GM21723 (cell line): ENCODE data around the gene NOL9.
"Not testable (repeated sequence)": the region's sequence is repeated elsewhere in the genome, so short reads cannot be mapped to it uniquely, and the experiment has no call there.

Experiments used
- ATAC-seq: cut with Tn5 transposase; IDR thresholded peaks from one replicate; pipeline ENCODE4 v1.9.1; 2021; ENCODE audit warnings: mild to moderate bottlenecking, moderate library complexity; ENCODE audit not compliant: unreplicated experiment

The NOL9 gene

DNA sequence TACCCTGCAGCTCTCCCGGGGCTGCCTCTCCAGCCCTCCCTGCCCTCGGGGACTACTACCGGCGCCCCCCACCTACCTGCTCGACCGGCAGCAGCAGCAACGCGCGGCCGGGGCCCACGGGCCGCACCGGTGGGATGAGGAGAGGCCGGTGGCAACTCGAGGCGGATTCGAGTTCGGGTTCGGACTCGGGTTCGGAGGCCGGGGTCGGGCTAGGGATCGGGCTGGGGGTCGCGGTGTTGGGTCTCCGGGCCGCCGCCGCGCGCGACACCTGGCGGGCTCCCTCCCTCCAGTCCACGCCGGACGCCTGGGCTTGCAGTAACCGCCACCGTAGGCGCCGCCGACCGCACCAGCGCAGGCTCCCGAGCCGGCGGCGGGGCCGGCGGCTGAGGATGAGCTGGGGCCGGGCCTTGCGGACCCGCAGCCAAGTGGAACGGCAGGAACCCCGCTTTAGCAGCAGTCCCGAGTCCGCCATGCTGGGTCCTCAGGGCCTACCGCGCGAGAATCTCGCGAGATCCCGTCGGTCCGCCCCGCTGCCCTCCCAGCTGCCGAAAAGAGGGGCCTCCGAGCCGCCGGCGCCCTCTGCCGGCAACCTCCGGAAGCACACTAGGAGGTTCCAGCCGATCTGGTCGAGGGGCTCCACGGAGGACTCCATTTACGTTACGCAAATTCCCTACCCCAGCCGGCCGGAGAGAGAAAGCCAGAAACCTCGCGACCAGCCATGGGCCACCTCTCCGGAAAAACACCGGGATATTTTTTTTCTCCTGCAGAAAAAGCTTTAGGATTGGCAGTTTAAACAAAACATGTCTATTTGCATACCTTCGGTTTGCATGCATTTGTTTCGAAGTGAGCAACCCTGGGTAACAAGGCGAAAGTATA lies at the start of gene NOL9:
Gene NOL9 (minus strand): TSS at position 483 of the 876 bp plus-strand sequence. CDS start 11 bp downstream, at position 472.
- peak; percentile 93 for ATAC-seq

- ATAC-seq, result peak; percentile 27
Measured at GRCh38 chr1:6603238-6603914, 49.1 kb upstream of the NOL9 start.

GRCh38 chr1:6602669-6603237 lies 48.4 kb upstream of the NOL9 start, which contains the start of gene KLHL21:
Gene KLHL21, minus strand, starts transcription at chr1:6602869. Its CDS starts 52 bp downstream, at chr1:6602817.
- ATAC-seq, result peak; percentile 47

DNA sequence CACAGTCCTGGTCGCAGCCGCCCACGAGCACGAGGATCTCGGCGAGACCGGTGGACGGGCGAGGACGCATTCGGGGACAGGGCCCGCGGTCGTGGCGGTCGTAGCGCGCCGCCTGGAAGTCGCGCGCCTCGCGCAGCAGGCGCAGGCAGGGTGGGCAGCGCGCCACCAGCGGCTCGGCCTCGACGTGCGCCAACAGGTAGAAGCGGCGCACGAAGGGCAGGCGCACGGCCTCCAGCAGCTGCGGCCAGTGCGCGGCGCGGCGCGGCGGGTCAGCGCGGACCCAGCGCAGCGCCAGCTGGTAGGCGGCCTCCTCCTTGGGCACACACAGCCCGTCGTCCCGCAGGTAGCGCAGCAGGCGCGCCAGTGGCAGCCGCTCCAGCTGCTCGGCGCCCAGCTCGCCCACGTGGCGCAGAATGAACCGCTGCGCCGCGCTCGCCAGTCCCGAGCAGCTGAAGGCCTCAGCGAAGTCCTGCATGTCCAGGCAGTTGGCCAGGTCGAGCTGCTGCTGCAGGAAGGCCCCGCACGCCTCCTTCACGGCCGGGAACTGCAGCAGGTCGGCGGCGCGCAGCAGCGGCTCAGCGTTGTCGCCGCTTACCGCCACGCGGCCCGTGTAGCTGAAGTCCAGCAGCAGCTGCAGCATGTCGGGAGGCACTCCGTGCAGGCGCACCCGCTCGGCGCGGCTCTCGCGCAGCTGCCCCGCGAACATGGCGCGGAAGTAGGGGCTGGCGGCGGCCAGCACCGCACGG lies 47.8 kb upstream of the NOL9 start:
- ATAC-seq, result peak; percentile 9

- ATAC-seq, result no peak
Measured at GRCh38 chr1:6601049-6601922, 47.0 kb upstream of the NOL9 start.

DNA sequence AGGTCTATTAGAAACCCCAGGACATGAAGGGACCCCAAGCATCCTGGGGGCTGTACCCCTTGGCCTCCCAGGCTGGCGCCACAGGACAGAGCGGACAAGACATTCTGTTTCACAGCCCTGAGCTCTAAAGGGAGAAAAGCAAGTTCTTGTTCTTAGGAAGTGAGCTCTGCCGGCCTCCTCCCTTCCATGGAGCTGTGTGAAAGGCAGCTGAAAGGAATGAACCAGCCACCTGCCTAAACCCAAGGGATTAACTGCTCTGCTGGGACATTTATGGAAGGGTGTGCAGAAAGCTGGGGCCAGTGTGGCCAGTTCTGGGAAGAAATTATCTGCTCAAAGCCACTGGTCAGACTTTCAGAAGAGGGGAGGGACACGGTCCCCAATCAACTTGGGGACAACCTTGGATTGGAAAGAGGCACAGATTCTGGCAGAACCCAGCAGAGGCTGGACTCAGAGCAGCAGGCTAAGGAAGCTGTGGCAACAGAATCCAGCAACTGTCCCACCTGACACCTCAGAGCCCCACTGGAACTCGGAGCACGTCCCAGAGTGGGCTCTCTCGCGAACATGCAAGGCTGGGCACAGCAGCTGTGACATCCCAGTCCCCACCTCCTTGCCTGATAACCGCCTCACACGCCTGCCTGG lies 46.2 kb upstream of the NOL9 start:
- ATAC-seq, result no peak

DNA sequence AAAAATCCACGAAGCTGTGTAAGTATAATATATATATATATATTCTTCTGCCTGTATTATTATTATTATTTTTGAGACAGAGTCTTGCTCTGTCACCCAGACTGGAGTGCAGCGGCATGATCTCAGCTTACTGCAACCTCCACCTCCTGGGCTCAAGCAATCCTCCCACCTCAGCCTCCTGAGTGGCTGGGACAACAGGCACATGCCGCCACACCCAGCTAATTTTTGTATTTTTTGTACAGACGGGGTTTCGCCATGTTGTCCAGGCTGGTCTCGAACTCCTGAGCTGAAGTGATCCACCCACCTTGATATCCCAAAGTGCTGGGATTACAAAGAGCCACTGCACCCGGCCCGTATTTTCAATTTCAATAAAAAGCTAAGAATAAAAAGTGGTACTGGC lies 45.7 kb upstream of the NOL9 start:
- ATAC-seq, result not testable (repeated sequence)

DNA sequence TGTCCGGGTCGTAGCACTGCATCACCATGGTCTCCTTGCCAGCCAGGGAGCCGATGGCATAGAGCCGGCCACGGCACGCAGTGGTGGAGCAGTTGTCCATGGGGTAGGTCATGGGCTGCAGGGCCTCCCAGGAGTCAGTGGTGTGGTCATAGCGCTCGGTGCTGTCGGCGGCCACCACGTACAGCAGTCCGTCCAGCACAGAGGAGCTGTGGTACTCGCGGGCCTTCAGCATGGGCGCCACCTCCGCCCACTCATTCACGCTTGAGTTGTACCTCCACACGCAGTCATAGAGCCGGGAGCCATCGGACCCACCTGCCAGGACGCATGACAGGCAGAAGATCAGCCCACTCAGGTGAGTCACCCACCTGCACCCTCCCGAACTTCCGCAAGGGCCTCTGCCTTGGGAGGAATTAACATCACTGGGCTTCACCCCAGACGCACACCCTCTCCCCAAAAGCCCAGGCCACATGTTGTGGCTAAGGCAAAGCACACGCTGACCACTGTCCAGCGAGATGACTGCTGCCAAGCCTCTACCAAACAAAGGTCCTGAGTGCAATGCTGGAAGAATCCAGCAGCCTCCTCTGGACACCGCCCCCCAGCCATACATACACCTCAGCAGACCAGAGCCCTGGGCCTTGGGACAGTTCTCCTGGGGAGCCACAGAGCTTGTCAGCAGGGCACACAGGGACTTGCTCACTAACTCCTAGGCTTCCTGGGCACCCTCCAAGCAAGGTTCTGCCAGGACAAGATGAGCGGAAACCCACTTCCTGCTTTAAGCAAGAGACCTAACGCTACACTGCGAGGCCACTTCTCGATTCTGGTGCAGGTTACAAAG lies 45.0 kb upstream of the NOL9 start:
- no peak for ATAC-seq

- no peak for ATAC-seq
Measured at GRCh38 chr1:6597777-6598131, 43.4 kb upstream of the NOL9 start.

DNA sequence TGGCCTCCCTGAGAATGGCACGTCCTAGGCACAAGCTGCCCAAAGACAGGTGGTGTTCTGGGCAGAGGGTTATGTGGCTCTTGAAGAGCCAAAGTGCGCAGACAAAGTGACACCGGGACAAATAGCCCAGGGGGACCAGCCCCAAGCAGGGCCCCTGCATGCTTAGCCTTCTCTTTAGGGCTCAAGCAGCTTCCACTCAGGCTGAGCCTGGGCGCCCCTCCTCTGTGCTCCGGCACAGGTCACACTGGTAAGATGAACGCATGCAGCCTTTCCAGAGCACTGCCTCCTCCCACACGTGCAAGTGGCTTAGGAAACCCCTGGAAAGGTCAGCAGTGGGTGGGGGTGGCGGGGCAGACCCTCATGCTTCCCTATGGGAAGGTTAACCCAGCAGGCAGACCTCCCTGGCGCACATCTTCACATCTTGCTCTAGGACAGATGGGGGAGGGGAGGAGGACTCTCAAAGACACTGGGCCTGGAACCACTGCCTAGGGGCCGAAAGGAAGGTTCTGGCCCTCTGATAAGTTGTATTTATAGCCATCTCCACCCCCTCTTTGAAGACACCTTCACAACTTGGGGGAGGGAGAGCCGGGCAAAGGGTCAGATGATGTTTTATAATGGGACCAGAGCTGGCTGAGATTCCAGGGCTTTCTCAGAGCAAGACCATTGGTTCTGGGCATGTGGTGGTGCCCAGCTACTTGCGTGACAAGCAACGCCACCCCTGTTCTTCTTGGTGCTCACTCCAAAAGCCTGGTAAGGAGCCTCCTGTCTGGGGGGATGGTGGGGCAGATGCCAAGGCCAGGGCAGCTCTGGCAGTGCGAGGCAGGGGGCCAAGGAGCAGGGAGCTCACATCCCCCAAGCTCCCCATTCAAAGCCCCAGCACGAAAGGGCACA lies 42.8 kb upstream of the NOL9 start:
- ATAC-seq, result no peak

- ATAC-seq, result no peak
Measured at GRCh38 chr1:6596351-6596750, 42.0 kb upstream of the NOL9 start.

- no peak for ATAC-seq
Measured at GRCh38 chr1:6594977-6595740, 40.8 kb upstream of the NOL9 start.

- no peak for ATAC-seq
Measured at GRCh38 chr1:6593810-6594209, 39.5 kb upstream of the NOL9 start.

DNA sequence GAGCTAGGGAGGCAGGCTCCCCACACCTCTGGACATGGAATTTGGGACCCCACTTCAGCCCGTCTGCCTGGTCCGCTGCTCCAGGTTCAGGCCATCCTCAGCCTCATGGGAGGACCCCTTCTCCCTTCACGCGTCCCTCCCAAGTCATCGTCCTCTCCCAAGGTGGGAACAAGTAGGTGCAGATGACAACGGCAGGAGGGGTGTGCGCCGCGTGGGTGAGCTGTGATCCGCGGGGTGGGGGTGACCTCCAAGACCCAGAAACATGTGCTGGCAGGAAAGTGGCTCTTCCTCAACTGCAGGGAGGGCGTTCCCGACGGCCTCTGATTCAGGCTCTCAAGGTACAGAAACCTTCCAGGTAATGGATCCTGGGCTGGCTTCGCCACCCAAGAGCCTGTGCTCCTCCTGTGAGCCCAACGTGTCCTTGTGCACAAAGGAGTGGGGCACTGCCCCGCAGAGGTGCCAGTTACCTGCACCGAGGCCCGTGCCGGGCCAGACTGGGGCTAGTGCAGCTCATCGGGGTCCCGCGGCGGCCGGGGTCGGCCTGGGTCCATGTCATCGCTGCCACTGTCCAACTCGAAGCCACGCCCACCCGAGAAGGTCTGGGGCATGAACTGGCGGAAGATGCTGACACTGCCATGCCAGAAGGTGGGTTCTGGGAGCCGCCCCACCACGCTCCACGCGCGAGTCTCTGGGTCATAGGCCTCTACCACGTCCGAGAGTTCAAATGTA lies 38.7 kb upstream of the NOL9 start:
- ATAC-seq, result no peak

DNA sequence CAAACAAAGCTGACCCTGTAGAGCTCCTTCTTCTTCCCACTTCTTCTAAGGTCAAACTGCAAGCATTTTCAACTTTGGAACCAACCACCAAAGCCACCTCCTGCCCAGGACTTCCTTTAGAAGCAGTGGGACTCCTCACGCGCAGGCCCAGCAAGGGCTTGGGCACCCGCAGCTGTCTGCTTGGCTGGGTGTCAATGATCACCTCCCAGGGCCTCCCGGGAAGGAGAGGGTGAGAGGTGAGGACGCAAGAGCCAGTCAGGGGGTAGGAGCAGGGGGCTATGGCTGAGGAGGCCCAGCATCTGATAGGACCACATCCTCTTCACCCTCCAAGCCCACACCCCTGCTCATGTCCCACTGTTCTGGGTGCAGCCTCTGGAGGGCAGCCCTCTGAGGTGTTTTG lies 38.1 kb upstream of the NOL9 start:
- no peak for ATAC-seq

- ATAC-seq, result no peak
Measured at GRCh38 chr1:6591644-6592043, 37.3 kb upstream of the NOL9 start.
